VCaP (cell line): ENCODE results near the gene KCNC3.

Source experiments
- H3K27ac ChIP-seq: fragments of 450-650 bp; 2 replicates; pipeline ENCODE4 v1.5.1; 2017
- TF ChIP-seq, protein P1 (sequence below): fragments of 450-650 bp; conservative IDR thresholded peaks from 2 replicates; pipeline ENCODE4 v1.5.1; 2017; ENCODE audit warnings: mild to moderate bottlenecking, moderate library complexity

KCNC3 gene

DNA sequence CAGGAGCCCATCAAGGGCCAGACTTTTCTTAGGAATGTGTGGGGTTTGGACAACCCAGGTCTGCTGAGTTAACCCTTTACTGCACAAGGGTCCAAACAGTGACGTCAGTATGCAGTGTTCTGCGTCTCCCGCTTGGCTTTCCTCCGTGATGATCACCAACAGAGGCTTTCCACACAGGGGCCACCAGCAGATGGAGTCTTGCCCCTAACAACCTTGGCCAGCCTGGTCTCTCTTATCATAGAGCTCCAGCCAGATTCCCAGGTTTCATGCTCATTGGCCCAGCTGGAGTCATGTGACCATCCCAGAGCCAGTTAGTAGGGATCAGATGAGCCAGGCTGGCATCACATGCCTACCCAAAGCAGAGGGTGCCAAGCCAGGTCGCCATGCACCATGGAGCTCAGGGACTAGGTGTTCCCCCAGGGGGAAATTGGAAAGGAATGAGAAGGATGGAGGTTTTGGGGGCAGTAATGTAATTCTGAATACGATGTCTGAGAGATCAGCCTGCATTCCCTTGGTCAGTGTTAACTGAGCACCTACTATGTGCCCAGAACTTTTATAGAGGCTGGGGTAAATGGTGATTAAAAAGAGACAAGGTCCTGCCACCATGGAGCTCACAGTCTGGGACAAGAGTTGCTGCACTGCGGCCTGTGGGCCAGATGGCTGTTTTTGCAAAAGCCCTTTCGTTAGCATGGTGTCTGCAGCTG is 64.5 kb downstream of the KCNC3 start:
- TF ChIP-seq, protein P1, sequence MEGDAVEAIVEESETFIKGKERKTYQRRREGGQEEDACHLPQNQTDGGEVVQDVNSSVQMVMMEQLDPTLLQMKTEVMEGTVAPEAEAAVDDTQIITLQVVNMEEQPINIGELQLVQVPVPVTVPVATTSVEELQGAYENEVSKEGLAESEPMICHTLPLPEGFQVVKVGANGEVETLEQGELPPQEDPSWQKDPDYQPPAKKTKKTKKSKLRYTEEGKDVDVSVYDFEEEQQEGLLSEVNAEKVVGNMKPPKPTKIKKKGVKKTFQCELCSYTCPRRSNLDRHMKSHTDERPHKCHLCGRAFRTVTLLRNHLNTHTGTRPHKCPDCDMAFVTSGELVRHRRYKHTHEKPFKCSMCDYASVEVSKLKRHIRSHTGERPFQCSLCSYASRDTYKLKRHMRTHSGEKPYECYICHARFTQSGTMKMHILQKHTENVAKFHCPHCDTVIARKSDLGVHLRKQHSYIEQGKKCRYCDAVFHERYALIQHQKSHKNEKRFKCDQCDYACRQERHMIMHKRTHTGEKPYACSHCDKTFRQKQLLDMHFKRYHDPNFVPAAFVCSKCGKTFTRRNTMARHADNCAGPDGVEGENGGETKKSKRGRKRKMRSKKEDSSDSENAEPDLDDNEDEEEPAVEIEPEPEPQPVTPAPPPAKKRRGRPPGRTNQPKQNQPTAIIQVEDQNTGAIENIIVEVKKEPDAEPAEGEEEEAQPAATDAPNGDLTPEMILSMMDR = no peak
- no peak overlapping the region for H3K27ac ChIP-seq

DNA sequence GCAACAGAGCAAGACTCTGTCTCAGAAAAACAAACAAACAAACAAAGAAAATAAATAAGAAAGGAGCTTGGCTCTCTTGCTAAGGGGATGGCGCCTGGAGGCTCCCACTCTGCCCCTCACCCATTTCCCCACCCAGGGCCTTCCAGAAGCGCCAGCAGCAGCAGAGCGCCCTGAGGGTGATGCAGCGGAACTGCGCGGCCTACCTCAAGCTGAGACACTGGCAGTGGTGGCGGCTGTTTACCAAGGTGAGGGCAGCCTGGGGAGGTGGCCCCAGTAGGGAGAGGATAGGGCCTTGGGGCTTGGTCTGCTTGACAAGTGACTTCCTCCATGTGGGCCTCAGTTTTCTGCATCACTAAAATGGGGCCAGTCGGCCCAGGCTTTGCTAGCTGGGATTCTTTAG is 66.0 kb downstream of the KCNC3 start:
- TF ChIP-seq, protein P1 = no peak
- H3K27ac ChIP-seq = no peak overlapping the region
